Measurements from ENCODE around the gene JMJD4. TPM values are rescaled to one million over a fixed set of nuclear protein-coding genes. Genes with fewer than 3 reads are reported as not detected.

The JMJD4 gene
- total RNA-seq, 1 experiment from 2014 or later = 15.1 TPM

- BruUV-seq (replicated peaks) = no TSS peak
- Histone ChIP-seq H3K9me2 (ENCODE audit: insufficient read depth) (no peaks in the 10 kb centered on the region), H3K9me3 (ENCODE audit: insufficient read depth, low read depth) (no peaks in the 10 kb centered on the region), H3K27ac (no peak overlapping the region), H3K4me2 (no peak overlapping the region), H4K20me1 (ENCODE audit: insufficient read depth) (0 out of 2 replicates have a peak, but pooled peaks cover 4% of the 10 kb centered on the region), H3K79me2 (ENCODE audit: low read depth) (no peaks in the 10 kb centered on the region), H3K36me3 (ENCODE audit: low read depth) (no peaks in the 10 kb centered on the region), H3K27me3 (ENCODE audit: insufficient read depth, low read depth) (no peaks in the 10 kb centered on the region), H3K4me1 (replicated peaks; ENCODE audit: insufficient read depth) (no peaks in the 10 kb centered on the region), H3K4me3 (no peak overlapping the region), H2AFZ (no peak overlapping the region), H3F3A (ENCODE audit: insufficient read depth, low read depth) (no peaks in the 10 kb centered on the region)
- TF ChIP-seq EZH2 (IDR thresholded peaks at IDR 0.05; ENCODE audit: low read depth) (no peak), CTCF (conservative IDR thresholded peaks at IDR 0.05) (no peak)
- ChIA-PET CTCF (no interaction called here), POLR2A (ENCODE audit: unreplicated experiment) (interaction anchor here (0.6 kb wide), 1 partner anchor 271 kb away, joined by 4 read pairs; no protein-coding TSS in a partner anchor)
- intact Hi-C loops (cut with micrococcal nuclease; ENCODE audit: unreplicated experiment) = no loop called here
- DNase-seq = no peak
Measured at GRCh38 chr1:227774051-227774731, 39.1 kb upstream of the JMJD4 start.

GRCh38 chr1:227773558-227773957 is 38.5 kb upstream of the JMJD4 start:
- Histone ChIP-seq H3K36me3 (ENCODE audit: low read depth) (peaks cover under 1% of the 10 kb centered on the region; the same call in 1 of the 2 replicates), H3K27ac (no peak overlapping the region), H2AFZ (no peak overlapping the region), H3F3A (ENCODE audit: insufficient read depth, low read depth) (no peaks in the 10 kb centered on the region), H3K4me1 (replicated peaks; ENCODE audit: insufficient read depth) (no peaks in the 10 kb centered on the region), H3K27me3 (ENCODE audit: insufficient read depth, low read depth) (no peaks in the 10 kb centered on the region), H3K9me2 (ENCODE audit: insufficient read depth) (no peaks in the 10 kb centered on the region), H3K79me2 (ENCODE audit: low read depth) (no peaks in the 10 kb centered on the region), H3K9me3 (ENCODE audit: insufficient read depth, low read depth) (no peaks in the 10 kb centered on the region), H4K20me1 (ENCODE audit: insufficient read depth) (0 out of 2 replicates have a peak, but pooled peaks cover 4% of the 10 kb centered on the region), H3K4me3 (no peak overlapping the region), H3K4me2 (no peak overlapping the region)
- TF ChIP-seq EZH2 (IDR thresholded peaks at IDR 0.05; ENCODE audit: low read depth) = no peak
- TF ChIP-seq CTCF (conservative IDR thresholded peaks at IDR 0.05) = no peak
- intact Hi-C loops (cut with micrococcal nuclease; ENCODE audit: unreplicated experiment) = no loop called here
- ChIA-PET POLR2A (ENCODE audit: unreplicated experiment) (no interaction called here), CTCF (no interaction called here)
- no peak for DNase-seq
- BruUV-seq (replicated peaks) = no TSS peak

GRCh38 chr1:227771771-227772170 is 36.7 kb upstream of the JMJD4 start:
- peaks cover 4% of the 10 kb centered on the region for H3K4me1 ChIP-seq (replicated peaks; ENCODE audit: insufficient read depth)
- no peak overlapping the region for H3K27ac ChIP-seq
- H4K20me1 ChIP-seq (ENCODE audit: insufficient read depth) = peaks cover 18% of the 10 kb centered on the region
- H3K4me2 ChIP-seq = no peak overlapping the region
- no peaks in the 10 kb centered on the region for H3K27me3 ChIP-seq (ENCODE audit: insufficient read depth, low read depth)
- H3K79me2 ChIP-seq (ENCODE audit: low read depth) = no peaks in the 10 kb centered on the region
- no peaks in the 10 kb centered on the region for H3K9me2 ChIP-seq (ENCODE audit: insufficient read depth)
- no peak overlapping the region for H3K4me3 ChIP-seq
- H2AFZ ChIP-seq = no peak overlapping the region
- peaks cover 15% of the 10 kb centered on the region; the same call in 1 of the 2 replicates for H3K36me3 ChIP-seq (ENCODE audit: low read depth)
- DNase-seq = no peak
- peaks cover 15% of the 10 kb centered on the region; the same call in 1 of the 2 replicates for H3F3A ChIP-seq (ENCODE audit: insufficient read depth, low read depth)
- intact Hi-C loops (cut with micrococcal nuclease; ENCODE audit: unreplicated experiment) = no loop called here
- TF ChIP-seq EZH2 (IDR thresholded peaks at IDR 0.05; ENCODE audit: low read depth) (no peak), CTCF (conservative IDR thresholded peaks at IDR 0.05) (no peak)
- ChIA-PET CTCF (no interaction called here), POLR2A (ENCODE audit: unreplicated experiment) (no interaction called here)
- BruUV-seq (replicated peaks) = no TSS peak
- no peaks in the 10 kb centered on the region for H3K9me3 ChIP-seq (ENCODE audit: insufficient read depth, low read depth)

All from PC-9 (cell line).